Limb (tissue), 2 donors: ENCODE data around the gene GART.
"Not testable (repeated sequence)": the region's sequence is repeated elsewhere in the genome, so short reads cannot be mapped to it uniquely, and the experiment has no call there.

ENCODE experiments used
- DNase-seq, 2 donors: peaks; one replicate each; pipeline ENCODE4 v3.0.0-alpha.2; 2016; ENCODE audit errors: extremely low spot score in 2 of 2

Gene GART

GRCh38 chr21:33541756-33542639 is at the start of gene GART:
Gene GART (minus strand): TSS chr21:33542117. CDS start chr21:33539315, 2,802 bp downstream.
- DNase-seq, result peak; percentile 81 to 91

GRCh38 chr21:33588485-33589335 is 46.8 kb upstream of the GART start, which contains the start of gene DONSON:
Gene DONSON (minus strand): TSS chr21:33588684. CDS start chr21:33588641, 43 bp downstream.
- DNase-seq, result peak; percentile 87 to 95

GRCh38 chr21:33587792-33588484 is 46.0 kb upstream of the GART start:
- DNase-seq, result peak; percentile 29 to 76

- DNase-seq, result no peak
Measured at GRCh38 chr21:33586927-33587326, 45.0 kb upstream of the GART start.

GRCh38 chr21:33584455-33584854 is 42.5 kb upstream of the GART start:
- no peak for DNase-seq

- DNase-seq, result no peak
Measured at GRCh38 chr21:33578959-33579542, 37.1 kb upstream of the GART start.

GRCh38 chr21:33578214-33578613 is 36.3 kb upstream of the GART start:
- DNase-seq, result no peak

- not testable (repeated sequence) for DNase-seq
Measured at GRCh38 chr21:33576741-33577141, 34.8 kb upstream of the GART start.

GRCh38 chr21:33572350-33572749 is 30.4 kb upstream of the GART start:
- no peak for DNase-seq

- no peak for DNase-seq
Measured at GRCh38 chr21:33569991-33570390, 28.1 kb upstream of the GART start.

GRCh38 chr21:33568448-33568847 is 26.5 kb upstream of the GART start:
- no peak for DNase-seq

GRCh38 chr21:33567914-33568313 is 26.0 kb upstream of the GART start:
- DNase-seq, result no peak

GRCh38 chr21:33566514-33566913 is 24.6 kb upstream of the GART start:
- DNase-seq, result no peak

GRCh38 chr21:33562389-33562788 is 20.5 kb upstream of the GART start:
- no peak for DNase-seq

- DNase-seq, result no peak
Measured at GRCh38 chr21:33561373-33561772, 19.5 kb upstream of the GART start.

- DNase-seq, result no peak
Measured at GRCh38 chr21:33560965-33561364, 19.0 kb upstream of the GART start.

- no peak for DNase-seq
Measured at GRCh38 chr21:33559813-33560212, 17.9 kb upstream of the GART start.

- DNase-seq, result no peak
Measured at GRCh38 chr21:33558777-33559421, 17.0 kb upstream of the GART start.

GRCh38 chr21:33557447-33557846 is 15.5 kb upstream of the GART start:
- DNase-seq, result no peak

GRCh38 chr21:33554982-33555344 is 13.0 kb upstream of the GART start:
- DNase-seq, result no peak
